Upper lobe of left lung (tissue), 4 donors: ENCODE data around the gene C1D.

Experiments
- CTCF ChIP-seq, 6 experiments: fragments of 450-650 bp in 4 of 6; fragments of 200-600 bp in 2 of 6; sonication (generic) in 2 of 6; IDR thresholded peaks; one replicate each; pipeline ENCODE4 v1.5.1; 2016 to 2019; ENCODE audit warnings: antibody characterized with exemption in 6 of 6
- POLR2A ChIP-seq, 4 donors: fragments of 450-650 bp; IDR thresholded peaks; one replicate each; pipeline ENCODE4 v1.5.1; 2016 to 2017; ENCODE audit warnings: antibody characterized with exemption in 4 of 4, mild to moderate bottlenecking in 2 of 4

GRCh38 chr2:68046224-68046623 is 16.6 kb downstream of the C1D start:
- no peak for TF ChIP-seq CTCF (IDR thresholded peaks at IDR 0.05)
- no peak for TF ChIP-seq POLR2A (IDR thresholded peaks at IDR 0.05)
